Left hindlimb (tissue), 1 donor: ENCODE measurements around the gene SLC12A3.
A peak's percentile ranks its signal among the peaks of the same experiment; 100 is the strongest.
"Not testable (repeated sequence)": the region's sequence is repeated elsewhere in the genome, so short reads cannot be mapped to it uniquely, and the experiment has no call there.

Experiments used
- DNase-seq: peaks from one replicate; pipeline ENCODE4 v3.0.0-alpha.2; 2018

Gene SLC12A3

GRCh38 chr16:56870276-56870888 lies 5.4 kb downstream of the SLC12A3 start:
- no peak for DNase-seq

- no peak for DNase-seq
These were observed 6.2 kb downstream of the SLC12A3 start for GRCh38 chr16:56871172-56871593.

DNA sequence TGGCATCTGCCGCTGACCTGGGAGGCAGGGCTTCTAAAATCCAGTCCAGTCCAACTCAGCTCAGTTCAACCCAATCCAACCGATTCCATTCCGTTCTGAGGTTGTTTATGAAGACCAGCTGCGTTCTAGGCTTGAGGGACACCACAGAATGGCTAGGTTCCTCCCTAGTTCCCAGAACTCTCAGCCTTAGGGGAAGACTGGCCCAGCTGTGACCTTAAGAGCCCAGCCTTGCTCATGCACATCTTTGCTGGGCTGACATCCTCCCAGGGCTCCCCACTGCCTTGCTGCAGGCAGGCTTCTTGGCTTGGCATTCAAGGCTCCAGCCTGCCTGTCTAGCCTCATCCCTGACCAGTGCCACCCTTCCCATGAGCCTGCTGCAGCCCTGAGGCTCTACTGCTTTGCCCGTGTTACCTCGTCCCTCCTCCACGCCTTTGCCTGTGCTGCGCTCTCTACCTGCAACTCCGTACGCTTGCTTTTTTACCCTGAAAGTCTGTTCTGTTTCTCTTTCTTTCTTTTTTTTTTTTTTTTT lies 7.9 kb downstream of the SLC12A3 start:
- no peak for DNase-seq

- peak; percentile 68 for DNase-seq
These were observed 9.8 kb downstream of the SLC12A3 start for GRCh38 chr16:56874800-56875199.

GRCh38 chr16:56876048-56876447 lies 11.0 kb downstream of the SLC12A3 start:
- DNase-seq, result no peak

DNA sequence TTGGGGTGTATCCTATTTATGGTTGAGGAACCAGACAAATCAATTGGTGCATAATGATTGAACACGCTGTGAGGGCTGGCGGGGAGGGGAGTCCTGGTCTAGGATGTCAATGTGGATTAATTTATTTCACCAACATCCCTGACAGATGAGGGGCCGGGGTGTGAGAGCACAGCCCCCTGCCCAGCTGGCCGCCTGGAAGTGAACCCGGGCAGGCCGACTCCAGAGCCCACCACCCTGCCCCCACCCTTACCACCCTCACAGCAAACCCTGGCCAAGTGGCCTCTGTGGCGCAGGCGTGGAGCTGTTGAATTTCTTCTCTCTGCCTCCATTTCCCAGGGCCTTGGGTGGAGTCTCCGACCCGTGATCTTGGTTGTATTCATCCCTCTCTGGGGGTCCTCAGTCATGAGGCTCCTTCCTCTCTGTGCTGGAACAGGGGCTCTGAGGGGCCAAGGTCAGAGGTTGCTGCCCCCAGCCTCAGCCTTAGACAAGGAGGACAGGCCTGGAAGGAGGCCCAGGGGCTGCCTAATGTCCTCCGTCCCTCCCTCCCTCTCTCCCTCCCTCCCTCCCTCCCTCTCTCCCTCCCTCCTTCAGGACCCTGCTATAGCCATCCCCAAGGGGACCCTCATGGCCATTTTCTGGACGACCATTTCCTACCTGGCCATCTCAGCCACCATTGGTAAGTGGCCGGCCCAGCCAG lies 12.6 kb downstream of the SLC12A3 start:
- DNase-seq, result no peak

DNA sequence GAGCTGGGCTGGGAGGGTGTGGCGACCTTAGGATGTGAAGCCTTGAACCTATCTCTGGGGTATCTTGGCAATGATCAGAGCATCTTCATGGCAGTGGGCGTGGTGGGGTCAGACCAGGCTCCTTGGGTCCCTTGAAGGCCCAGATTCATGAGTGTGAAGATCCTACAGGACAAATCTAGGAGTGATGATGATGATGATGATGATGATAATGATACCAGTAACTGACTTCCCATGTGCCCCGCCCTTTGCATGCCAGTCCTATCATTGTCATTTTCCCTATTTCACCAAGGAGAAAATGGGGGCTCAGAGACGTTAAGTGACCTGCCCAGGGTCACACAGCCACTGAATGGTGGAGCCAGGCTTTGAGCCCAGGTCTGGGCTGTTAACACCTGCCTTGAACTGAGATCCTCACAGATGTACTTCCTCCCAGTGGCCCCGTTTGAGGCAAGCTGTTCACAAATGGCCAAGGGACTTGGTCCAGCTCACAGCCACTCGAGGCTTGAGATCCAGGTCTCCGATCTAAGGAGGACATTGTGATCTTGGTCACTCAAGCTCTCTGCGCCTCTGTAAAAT lies 13.4 kb downstream of the SLC12A3 start:
- DNase-seq, result no peak

DNA sequence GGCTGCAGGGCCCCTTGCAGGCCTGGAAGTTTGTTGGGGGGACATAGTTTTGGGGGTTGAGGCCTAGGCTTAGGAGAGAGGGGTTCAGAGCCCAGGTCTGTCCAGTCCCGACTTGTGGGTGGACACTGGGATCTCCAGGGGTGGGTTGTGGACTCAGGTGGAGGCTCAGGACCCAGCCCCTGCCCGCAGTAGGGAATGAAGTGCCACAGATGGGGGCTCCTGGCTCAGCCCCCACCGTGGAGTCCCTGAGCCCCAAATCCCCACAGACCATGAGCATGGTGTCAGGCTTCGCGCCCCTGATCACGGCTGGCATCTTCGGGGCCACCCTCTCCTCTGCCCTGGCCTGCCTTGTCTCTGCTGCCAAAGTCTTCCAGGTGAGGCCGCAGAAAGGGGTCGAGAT lies 14.3 kb downstream of the SLC12A3 start:
- no peak for DNase-seq

DNA sequence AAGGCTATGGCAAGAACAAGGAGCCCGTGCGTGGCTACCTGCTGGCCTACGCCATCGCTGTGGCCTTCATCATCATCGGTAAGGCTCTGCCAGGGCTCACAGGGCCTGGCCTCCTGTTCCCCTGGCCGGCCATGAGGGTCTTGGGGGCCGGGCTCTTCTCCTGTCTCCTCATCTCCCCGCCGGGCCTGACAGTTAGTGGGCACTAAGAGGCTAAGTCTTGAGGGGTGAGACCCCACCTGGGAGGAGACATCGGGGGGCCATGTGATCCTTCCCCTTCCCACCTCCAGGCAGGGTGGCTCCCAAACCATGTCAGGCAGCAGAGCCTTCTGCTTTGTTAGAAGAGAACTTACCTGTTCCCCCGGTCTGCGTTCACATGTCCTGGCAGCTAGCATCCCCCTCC lies 15.2 kb downstream of the SLC12A3 start:
- no peak for DNase-seq

GRCh38 chr16:56880685-56881084 lies 15.7 kb downstream of the SLC12A3 start:
- DNase-seq, result no peak

DNA sequence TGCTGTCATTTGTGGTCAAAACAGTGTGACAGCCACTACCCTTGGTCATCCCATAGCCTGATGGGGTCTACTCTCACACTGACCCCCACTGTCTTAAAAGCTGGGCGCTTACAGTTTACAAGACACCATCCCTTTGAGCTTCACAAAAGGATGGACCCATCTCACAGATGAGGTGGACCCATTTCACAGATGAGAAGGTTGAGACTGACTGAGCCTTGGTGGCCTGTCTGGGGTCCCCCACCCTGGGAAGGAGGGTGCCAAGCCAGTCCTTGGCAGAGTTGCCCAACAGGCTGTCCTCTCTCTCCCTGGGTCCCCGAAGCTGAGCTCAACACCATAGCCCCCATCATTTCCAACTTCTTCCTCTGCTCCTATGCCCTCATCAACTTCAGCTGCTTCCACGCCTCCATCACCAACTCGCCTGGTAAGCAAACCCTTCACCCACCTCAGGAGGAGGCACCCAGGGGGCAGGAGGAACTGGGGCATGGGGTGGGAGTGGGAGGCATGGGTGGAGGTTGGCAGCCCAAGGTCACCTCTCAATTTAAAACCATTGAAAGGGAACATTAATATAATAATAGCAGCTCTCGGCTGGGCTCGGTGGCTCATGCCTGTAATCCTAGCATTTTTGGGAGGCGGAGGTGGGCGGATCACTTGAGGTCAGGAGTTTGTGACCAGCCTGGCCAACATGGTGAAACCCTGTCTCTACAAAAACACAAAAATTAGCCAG lies 17.2 kb downstream of the SLC12A3 start:
- no peak for DNase-seq

DNA sequence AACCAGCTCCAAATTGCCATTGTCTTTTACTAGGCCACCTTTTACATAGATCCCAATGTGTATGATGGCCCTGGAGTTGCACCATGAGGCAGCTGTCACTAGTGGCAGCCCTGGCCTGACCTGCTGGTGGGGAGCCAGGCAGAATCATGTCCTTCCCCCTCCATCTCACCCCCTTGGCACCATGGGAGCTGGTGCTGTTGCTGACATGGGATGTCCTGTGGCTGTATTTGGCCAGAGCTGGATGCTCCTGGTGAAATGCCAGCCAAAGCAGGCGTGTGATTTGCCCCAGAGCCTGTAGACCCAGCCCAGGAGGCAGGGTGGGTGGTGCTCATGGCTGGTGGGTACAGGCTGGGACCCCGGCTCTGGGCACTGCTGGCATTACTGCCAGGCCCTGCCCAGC lies 18.6 kb downstream of the SLC12A3 start:
- no peak for DNase-seq

GRCh38 chr16:56884026-56884582 lies 19.1 kb downstream of the SLC12A3 start:
- no peak for DNase-seq

GRCh38 chr16:56884929-56885328 lies 19.9 kb downstream of the SLC12A3 start:
- not testable (repeated sequence) for DNase-seq

DNA sequence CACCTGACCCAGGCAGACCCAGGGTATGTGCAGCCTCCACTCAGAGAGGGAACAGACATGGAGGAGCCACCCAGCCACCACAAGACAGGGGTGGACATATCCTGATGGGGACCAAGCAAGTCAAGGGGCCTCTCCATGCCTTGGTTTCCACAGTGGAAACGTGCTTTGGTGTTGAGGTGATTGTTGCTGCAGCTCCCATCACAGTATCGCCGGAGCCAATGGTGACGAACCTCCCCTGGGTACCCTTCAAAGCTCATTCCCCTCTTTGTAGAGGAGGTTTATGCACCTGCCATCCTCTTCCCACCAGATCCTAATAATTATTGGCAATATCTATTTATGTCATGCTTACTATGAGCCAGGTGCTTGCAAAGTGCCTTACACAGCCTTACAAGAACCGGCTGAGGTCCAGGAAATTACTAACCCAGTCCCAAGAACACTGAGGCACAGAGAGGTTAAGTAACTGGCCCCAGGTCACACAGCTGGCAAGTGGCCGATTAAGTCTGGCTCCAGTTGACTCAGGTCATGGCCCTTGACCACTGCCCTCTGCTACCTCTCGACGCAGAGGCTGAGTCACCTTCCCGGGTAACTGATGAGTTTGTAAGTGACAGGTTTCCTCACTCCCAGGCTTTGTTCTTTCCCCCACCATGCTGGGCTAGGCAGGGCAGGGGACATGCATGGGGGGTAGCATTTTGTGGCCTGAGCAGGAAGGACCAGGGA lies 20.6 kb downstream of the SLC12A3 start:
- no peak for DNase-seq

DNA sequence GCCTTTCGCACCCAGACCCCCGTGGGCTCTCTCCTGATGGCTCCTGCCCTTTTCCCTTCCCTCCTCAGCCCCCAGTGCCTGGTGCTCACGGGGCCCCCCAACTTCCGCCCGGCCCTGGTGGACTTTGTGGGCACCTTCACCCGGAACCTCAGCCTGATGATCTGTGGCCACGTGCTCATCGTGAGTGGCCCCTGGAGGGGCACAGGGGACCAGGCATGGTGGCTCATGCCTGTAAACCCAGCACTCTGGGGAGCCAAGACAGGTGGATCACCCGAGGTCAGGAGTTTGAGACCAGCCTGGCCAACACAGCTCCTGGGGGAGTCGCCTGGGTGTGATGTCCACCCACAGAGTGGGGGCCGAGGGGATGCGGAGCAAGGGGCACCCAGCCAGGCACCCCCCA lies 21.3 kb downstream of the SLC12A3 start:
- DNase-seq, result no peak

- no peak for DNase-seq
These were observed 21.8 kb downstream of the SLC12A3 start for GRCh38 chr16:56886826-56887225.

GRCh38 chr16:56888806-56889205 lies 23.8 kb downstream of the SLC12A3 start:
- DNase-seq, result no peak

GRCh38 chr16:56889206-56889605 lies 24.2 kb downstream of the SLC12A3 start:
- DNase-seq, result no peak

GRCh38 chr16:56891685-56892084 lies 26.7 kb downstream of the SLC12A3 start:
- DNase-seq, result no peak

GRCh38 chr16:56892705-56893104 lies 27.7 kb downstream of the SLC12A3 start:
- no peak for DNase-seq

DNA sequence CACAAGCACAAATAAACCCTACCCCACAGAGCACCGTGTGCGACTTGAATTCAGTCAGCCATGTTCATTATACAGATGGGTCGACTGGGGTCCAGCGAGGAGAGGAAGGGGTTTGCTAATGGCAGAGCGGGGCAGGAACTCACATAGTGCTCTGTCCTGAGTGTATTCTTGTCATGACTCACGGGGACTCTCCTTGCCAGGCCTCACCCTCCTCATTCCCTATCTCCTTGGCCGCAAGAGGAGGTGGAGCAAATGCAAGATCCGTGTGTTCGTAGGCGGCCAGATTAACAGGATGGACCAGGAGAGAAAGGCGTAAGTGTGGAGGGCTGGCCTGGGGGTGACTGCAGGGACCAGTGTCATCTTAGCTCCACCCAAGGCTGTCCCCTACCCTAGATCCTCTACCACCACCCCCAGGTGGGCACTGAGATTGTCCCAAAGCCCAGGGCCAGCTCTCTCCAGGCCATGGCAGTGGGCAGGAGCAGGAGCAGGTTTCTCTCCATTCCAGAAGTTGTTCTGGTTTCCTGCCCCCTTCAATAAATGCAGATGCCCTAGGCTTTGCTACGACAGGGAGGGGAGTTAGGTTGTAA lies 29.4 kb downstream of the SLC12A3 start:
- no peak for DNase-seq
